HepG2 (cell line): Measurements from ENCODE around the gene NCBP3. TPM values are rescaled to one million over a fixed set of nuclear protein-coding genes. Genes with fewer than 3 reads are reported as not detected.

Experiments used
- ATAC-seq: fragments of 200-7000 bp; cut with Tn5 transposase; 3 replicates; pipeline ENCODE4 v1.9.1; 2020; ENCODE audit warnings: mild to moderate bottlenecking, moderate library complexity
- BruUV-seq: library from RNA; stranded (reverse); fragments of 400-500 nt; replicated peaks from 2 replicates; lab custom pipeline; 2021; lab: Mats Ljungman, UMichigan
- CTCF ChIA-PET: fragments of 300-600 bp; formaldehyde crosslinking; extraction: SDS; loops from one replicate; lab custom pipeline; 2021; ENCODE audit warnings: low total read pairs, inconsistent platforms, low intra/inter-chr PET ratio; lab: Yijun Ruan, JAX
- POLR2A ChIA-PET: fragments of 350-600 bp; sonication (Branson Sonifier 250); formaldehyde crosslinking; loops from one replicate; lab custom pipeline; 2020; ENCODE audit warnings: antibody characterized with exemption, inconsistent platforms; lab: Yijun Ruan, JAX
- DNase-seq: peaks from one replicate; pipeline ENCODE4 v3.0.0-alpha.2; 2015; ENCODE audit warnings: low spot score
- FAIRE-seq: peaks from 3 replicates; lab custom pipeline; 2011; peaks lifted over from hg19 to GRCh38; lab: Jason Lieb, UNC
- H2AFZ ChIP-seq: one replicate; pipeline ENCODE4 v1.6.1; 2011; ENCODE audit warnings: low read length, inconsistent platforms
- H3K27ac ChIP-seq: fragments of 300-600 bp; 3 replicates; pipeline ENCODE4 v1.8.0; 2011; ENCODE audit warnings: mixed run types, mild to moderate bottlenecking, mixed read lengths, low read length, inconsistent platforms; ENCODE audit not compliant: insufficient read depth; ENCODE audit errors: extremely low read length
- H3K27me3 ChIP-seq, 2 experiments: fragments of 200-600 bp in 1 of 2; 2 replicates in 1 of 2; 3 replicates in 1 of 2; pipeline versions ENCODE4 v1.6.0 to v1.8.0; 2011; ENCODE audit warnings: low read length in 2 of 2, mild to moderate bottlenecking in 2 of 2, moderate library complexity in 2 of 2, inconsistent platforms in 1 of 2; ENCODE audit not compliant: insufficient read depth in 2 of 2, control insufficient read depth in 1 of 2
- H3K36me3 ChIP-seq, 2 experiments: fragments of 200-600 bp in 1 of 2; replicated peaks in 1 of 2; 2 replicates in 1 of 2; 3 replicates in 1 of 2; pipeline versions ENCODE4 v1.5.1 to v1.8.0; 2011; ENCODE audit warnings: low read length in 2 of 2, inconsistent platforms in 1 of 2; ENCODE audit not compliant: insufficient read depth in 2 of 2, control insufficient read depth in 1 of 2
- H3K4me1 ChIP-seq: 2 replicates; pipeline ENCODE4 v1.5.1; 2012; ENCODE audit warnings: low read length, inconsistent platforms; ENCODE audit not compliant: insufficient read depth
- H3K4me2 ChIP-seq: 2 replicates; pipeline ENCODE4 v1.6.0; 2011; ENCODE audit warnings: low read depth, low read length, inconsistent platforms
- H3K4me3 ChIP-seq, 3 experiments: fragments of 200-600 bp in 1 of 3; sonication (generic), shearing (Covaris generic) in 1 of 3; replicated peaks in 1 of 3; 2 replicates each; pipeline ENCODE4 v1.5.1; 2011 to 2016; ENCODE audit warnings: low read length in 3 of 3, inconsistent platforms in 2 of 3, low read depth in 2 of 3, mild to moderate bottlenecking in 2 of 3, control low read depth in 1 of 3, mixed read lengths in 1 of 3; ENCODE audit not compliant: insufficient read depth in 1 of 3
- H3K79me2 ChIP-seq: one replicate; pipeline ENCODE4 v1.6.1; 2011; ENCODE audit warnings: low read length, inconsistent platforms; ENCODE audit not compliant: insufficient read depth
- H3K9ac ChIP-seq: 2 replicates; pipeline ENCODE4 v1.6.0; 2011; ENCODE audit warnings: mild to moderate bottlenecking, low read depth, low read length, inconsistent platforms; ENCODE audit not compliant: insufficient read depth
- H3K9me3 ChIP-seq: 2 replicates; pipeline ENCODE4 v1.5.1; 2012; ENCODE audit warnings: mild to moderate bottlenecking, low read length
- H4K20me1 ChIP-seq: 2 replicates; pipeline ENCODE4 v1.6.0; 2011; ENCODE audit warnings: inconsistent platforms, mild to moderate bottlenecking, low read length, moderate library complexity; ENCODE audit not compliant: insufficient read depth
- ZBTB20 ChIP-seq: sonication (generic); formaldehyde crosslinking; IDR thresholded peaks from 2 replicates; pipeline ENCODE4 v1.8.1; 2023; ENCODE audit warnings: missing genetic modification reagents, low read depth, mild to moderate bottlenecking, borderline replicate concordance
- ZNF331 ChIP-seq: sonication (generic); formaldehyde crosslinking; IDR thresholded peaks from 2 replicates; pipeline ENCODE4 v1.4.0; 2020; ENCODE audit warnings: missing genetic modification reagents
- ZNF577 ChIP-seq: sonication (generic); formaldehyde crosslinking; IDR thresholded peaks from 2 replicates; pipeline ENCODE4 v1.4.0; 2020; ENCODE audit warnings: mild to moderate bottlenecking, low read depth, missing genetic modification reagents, borderline replicate concordance
- ZNF790 ChIP-seq: sonication (generic); formaldehyde crosslinking; IDR thresholded peaks from 2 replicates; pipeline ENCODE4 v1.8.0; 2022; ENCODE audit warnings: missing genetic modification reagents, mild to moderate bottlenecking, borderline replicate concordance
- ZNF792 ChIP-seq: IDR thresholded peaks from 2 replicates; pipeline ENCODE4 v1.6.1; 2016
- WGBS: methylation state at CpG from one replicate; pipeline ENCODE4 v1.1.6; 2017; ENCODE audit warnings: low lambda C conversion rate; 5-methylcytosine and 5-hydroxymethylcytosine counted together
- in situ Hi-C: cut with HindIII; loops from 2 replicates; pipeline ENCODE4 v1.10.0; 2017; ENCODE audit warnings: low pct_unique_long_range_greater_than_20kb; ENCODE audit not compliant: extremely low pct_ligation_motif_present
- intact Hi-C: fragments of 100-400 bp; cut with micrococcal nuclease; formaldehyde crosslinking; loops from one replicate; pipeline ENCODE4 v1.10.0; 2022; ENCODE audit not compliant: unreplicated experiment
- polyA plus RNA-seq, 8 experiments: library from polyadenylated mRNA; depleted of rRNA in 3 of 8; stranded (reverse) in 7 of 8; unstranded in 1 of 8; fragments of >200 nt; fragmentation: Illumina TruSeq in 4 of 8; extraction: Trizol in 4 of 8; gene quantifications; 2 replicates each; pipeline versions ENCODE4 v1.2.1 to v1.2.3, GENCODE V29; 2011 to 2016; ENCODE audit warnings: low read depth in 4 of 8, missing spikeins in 1 of 8, mixed read lengths in 1 of 8; ENCODE audit not compliant: insufficient read depth in 1 of 8
- total RNA-seq, 5 experiments: library from RNA; depleted of rRNA; stranded (reverse); fragments of >200 nt; fragmentation: Illumina TruSeq; extraction: Trizol; gene quantifications; 2 replicates each; pipeline ENCODE4 v1.2.3, GENCODE V29; 2016; ENCODE audit warnings: low read depth in 1 of 5
- TF ChIP-seq, protein P1 (sequence below): sonication (generic); formaldehyde crosslinking; IDR thresholded peaks from 2 replicates; pipeline ENCODE4 v1.4.0; 2020; ENCODE audit warnings: mild to moderate bottlenecking, missing genetic modification reagents

NCBP3 gene
- total and polyA plus RNA-seq, 2 of the 13 experiments (the other 11 are each of a cell fraction or from before 2014, with no cell fraction given) = 19.5 to 24.8 TPM

DNA sequence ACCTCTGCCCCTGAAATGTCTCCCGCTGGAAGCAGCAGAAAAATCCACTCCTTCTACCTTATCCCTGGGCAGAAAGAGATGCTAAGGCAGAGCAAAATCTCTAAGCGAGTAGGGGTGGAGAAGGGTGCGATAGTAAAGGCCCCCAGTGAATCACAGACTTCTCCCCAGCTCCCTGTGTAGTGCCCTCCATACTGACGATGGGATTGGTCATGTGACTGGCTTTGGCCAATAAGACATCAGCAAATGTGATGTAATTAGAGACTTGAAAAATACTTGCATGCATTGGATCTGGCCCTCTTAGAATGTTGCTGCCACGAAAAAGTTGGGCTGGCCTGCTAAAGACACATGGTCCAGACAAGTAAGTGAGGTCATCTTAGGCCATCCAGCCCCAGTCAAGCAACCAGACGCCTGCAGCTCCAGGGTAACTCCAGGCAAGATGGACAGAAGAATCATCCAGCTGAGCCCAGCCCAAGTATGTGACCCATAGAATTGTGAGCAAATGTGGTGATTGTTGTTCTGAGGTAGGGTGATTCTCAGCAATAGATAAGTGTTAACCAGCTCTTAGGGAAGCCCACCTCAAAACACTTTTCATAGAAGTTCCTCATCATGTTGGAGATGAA, 86.3 kb downstream of the NCBP3 start:
- Histone ChIP-seq H3K4me3 (no peak overlapping the region), H3K27ac (no peak overlapping the region), H3K79me2 (no peaks in the 10 kb centered on the region), H3K36me3 (no peaks in the 10 kb centered on the region), H3K27me3 (no peaks in the 10 kb centered on the region), H4K20me1 (no peaks in the 10 kb centered on the region), H3K4me2 (no peak overlapping the region), H3K4me1 (peaks cover 33% of the 10 kb centered on the region), H3K9ac (no peak overlapping the region), H3K9me3 (peaks cover 5% of the 10 kb centered on the region; the same call in 1 of the 2 replicates), H2AFZ (no peak overlapping the region)
- intact Hi-C loops (no loop called here), in situ Hi-C loops (no loop called here)
- no peak for DNase-seq
- ChIA-PET CTCF (no interaction called here), POLR2A (no interaction called here)
- no TSS peak for BruUV-seq
- no peak for TF ChIP-seq ZNF790 (CRISPR knock-in tag)
- no peak for TF ChIP-seq ZNF577 (CRISPR knock-in tag)
- TF ChIP-seq ZNF331 (CRISPR knock-in tag) = peak; percentile 100
- TF ChIP-seq, protein P1, sequence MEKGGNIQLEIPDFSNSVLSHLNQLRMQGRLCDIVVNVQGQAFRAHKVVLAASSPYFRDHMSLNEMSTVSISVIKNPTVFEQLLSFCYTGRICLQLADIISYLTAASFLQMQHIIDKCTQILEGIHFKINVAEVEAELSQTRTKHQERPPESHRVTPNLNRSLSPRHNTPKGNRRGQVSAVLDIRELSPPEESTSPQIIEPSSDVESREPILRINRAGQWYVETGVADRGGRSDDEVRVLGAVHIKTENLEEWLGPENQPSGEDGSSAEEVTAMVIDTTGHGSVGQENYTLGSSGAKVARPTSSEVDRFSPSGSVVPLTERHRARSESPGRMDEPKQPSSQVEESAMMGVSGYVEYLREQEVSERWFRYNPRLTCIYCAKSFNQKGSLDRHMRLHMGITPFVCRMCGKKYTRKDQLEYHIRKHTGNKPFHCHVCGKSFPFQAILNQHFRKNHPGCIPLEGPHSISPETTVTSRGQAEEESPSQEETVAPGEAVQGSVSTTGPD (CRISPR knock-in tag) = no peak
- TF ChIP-seq ZBTB20 (CRISPR knock-in tag) = no peak
- TF ChIP-seq ZNF792 (CRISPR knock-in tag) = no peak
- no peak for FAIRE-seq
- ATAC-seq = no peak
- WGBS = 54% methylated on average over 6 of the region's 6 CpGs
